HG03460 (cell line): ENCODE results near the gene TSPAN8.
"Not testable (repeated sequence)": the region's sequence is repeated elsewhere in the genome, so short reads cannot be mapped to it uniquely, and the experiment has no call there.

Experiments used
- ATAC-seq: cut with Tn5 transposase; IDR thresholded peaks from one replicate; pipeline ENCODE4 v1.9.1; 2021; ENCODE audit not compliant: unreplicated experiment

Gene TSPAN8

DNA sequence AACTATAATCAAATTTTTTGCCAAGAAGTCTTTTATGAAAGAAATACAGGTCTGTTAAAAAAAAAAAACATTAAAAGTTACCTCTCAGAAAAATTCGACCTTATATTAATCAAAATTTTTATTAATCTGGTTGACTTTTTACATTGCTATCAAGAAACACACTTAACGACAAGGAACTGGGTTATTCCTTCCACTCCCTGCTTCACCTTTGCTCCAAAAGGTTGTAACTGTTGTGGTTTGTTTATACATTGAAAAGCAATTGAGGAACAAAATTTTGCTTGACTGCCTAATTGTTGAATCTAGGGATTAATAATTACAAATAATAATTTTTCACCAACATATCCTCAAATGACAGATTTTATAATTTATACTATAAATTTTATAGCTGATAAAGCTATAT, 28.4 kb downstream of the TSPAN8 start:
- ATAC-seq: no peak

DNA sequence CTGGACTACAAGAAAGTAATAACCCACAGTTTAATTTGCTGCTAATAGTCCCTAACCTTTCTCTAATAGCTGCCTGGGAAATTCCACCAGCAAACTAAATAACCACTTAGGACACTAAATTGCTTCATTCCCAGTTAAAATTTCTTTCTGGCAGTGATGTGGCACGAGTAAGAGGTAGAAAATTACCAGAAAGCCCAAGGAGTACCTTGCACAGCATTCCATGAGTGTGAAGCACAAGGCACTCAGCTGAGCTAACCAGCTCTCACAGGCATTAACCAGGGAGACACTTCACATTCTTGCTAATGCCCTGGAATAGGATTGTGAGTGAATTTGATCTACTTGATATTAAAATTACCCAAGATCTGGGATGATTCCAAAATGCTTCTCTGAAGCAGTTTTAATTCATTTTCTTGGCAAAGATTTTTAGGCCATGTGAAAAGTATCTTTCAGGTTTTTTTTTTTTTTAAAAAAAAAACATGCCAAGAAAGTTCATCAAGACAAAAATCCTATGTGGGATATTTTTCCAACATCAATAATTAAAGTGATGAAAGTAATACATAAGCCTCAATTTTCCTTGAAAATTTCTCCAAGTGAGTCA, 29.5 kb downstream of the TSPAN8 start:
- ATAC-seq: no peak

GRCh38 chr12:71125949-71126348, 31.9 kb downstream of the TSPAN8 start:
- no peak for ATAC-seq

GRCh38 chr12:71125515-71125914, 32.3 kb downstream of the TSPAN8 start:
- ATAC-seq: no peak

GRCh38 chr12:71124835-71125460, 32.9 kb downstream of the TSPAN8 start:
- ATAC-seq: no peak

- not testable (repeated sequence) for ATAC-seq
Observed at GRCh38 chr12:71113148-71113547, 44.7 kb downstream of the TSPAN8 start.

GRCh38 chr12:71109834-71110233, 48.0 kb downstream of the TSPAN8 start:
- no peak for ATAC-seq

- ATAC-seq: no peak
Observed at GRCh38 chr12:71108355-71108754, 49.4 kb downstream of the TSPAN8 start.

- no peak for ATAC-seq
Observed at GRCh38 chr12:71107936-71108335, 49.9 kb downstream of the TSPAN8 start.

DNA sequence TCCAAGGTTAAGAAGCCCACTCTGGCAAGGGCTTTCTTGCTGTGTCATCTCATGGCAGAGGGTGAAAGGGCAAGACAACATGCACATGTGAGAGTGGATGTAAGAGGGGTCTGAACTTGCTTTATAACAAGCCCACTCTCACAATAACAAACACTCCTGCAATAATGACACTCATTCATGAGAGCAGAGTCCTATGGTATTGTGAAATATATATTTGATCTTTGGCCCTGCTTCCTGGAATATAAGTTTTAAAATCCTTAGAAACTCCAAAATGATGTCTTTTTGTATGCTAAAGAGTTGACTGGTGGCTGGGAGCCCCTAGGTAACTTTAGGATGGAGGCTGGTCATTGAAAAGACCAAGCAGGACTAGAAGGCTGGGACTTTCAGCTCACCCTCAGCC, 51.8 kb downstream of the TSPAN8 start:
- ATAC-seq: no peak

DNA sequence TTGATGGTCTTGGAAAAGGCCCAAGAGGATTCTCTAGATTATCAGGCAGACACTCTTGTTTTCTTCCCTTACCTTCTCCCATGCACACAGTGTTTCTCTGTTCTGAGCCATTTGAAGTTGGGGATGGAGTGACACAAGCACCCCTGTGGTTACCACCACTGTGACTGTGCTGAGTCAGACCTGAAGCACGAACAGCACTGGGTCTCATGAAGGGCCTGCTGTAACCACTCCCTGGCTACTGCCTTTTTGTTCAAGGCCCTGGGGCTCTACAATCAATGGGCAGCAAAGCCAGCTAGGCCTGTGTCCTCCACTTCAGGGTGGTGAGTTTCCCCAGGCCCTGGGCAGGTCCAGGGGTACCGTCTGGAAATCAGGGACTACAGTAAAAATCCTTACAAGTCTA, 65.5 kb downstream of the TSPAN8 start:
- no peak for ATAC-seq

GRCh38 chr12:71090971-71091370, 66.8 kb downstream of the TSPAN8 start:
- no peak for ATAC-seq

DNA sequence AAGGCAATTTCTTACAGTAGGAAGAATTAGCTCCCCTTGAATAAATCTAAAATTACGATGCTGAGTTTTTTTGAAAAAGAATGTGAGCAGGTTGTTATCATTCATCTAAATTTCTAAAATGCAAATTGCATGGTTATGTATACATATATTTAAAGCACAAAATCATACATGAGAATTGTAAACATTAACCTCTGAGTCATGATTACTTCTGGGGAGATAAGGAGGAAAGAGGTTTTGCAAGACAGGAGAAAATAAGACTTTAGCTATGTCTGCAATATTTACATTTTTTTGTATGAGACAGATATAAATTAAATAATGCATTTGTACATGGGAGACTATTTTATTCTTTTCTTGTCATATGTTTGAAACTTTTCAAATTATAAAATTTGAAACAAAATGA, 72.2 kb downstream of the TSPAN8 start:
- no peak for ATAC-seq

DNA sequence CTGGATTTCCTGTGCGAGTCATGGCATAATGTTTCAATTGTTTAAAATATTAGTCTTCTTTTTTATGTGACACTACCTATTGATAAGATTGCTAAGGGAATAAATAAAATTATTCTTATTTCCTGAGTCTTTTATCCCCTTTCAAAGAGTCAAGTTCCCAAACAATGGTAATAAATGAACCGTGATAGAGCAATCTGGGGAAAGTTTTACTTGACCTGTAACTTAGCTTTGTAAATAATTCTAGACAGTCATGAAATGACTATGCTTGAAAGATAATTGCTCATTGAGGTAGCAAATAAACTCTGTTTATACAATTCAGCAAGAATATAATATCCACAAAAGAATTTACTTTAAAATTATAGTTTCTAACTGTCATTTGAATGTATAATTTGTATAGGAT, 82.1 kb downstream of the TSPAN8 start:
- no peak for ATAC-seq
